ENCODE results near the gene FYCO1.

- TF ChIP-seq POLR2A (IDR thresholded peaks at IDR 0.05; ENCODE audit: low read depth, low read length) (no peak), TAF1 (IDR thresholded peaks at IDR 0.05; ENCODE audit: borderline replicate concordance, low read depth, low read length) (no peak), POLR2AphosphoS5 (IDR thresholded peaks at IDR 0.05; ENCODE audit: low read depth, low read length) (no peak)
Measured at GRCh38 chr3:46027736-46028397, 32.2 kb upstream of the FYCO1 start.

All from GM12892 (cell line).